Central memory CD8-positive, alpha-beta T cell (primary cell): ENCODE results near the gene F12.

Source experiments
- ATAC-seq: fragments of 150-1000 bp; cut with Tn5 transposase; replicated peaks from 2 replicates; pipeline ENCODE4 v1.10.0; 2022; ENCODE audit warnings: mild to moderate bottlenecking, moderate FRiP score, moderate number of reproducible peaks; ENCODE audit not compliant: poor library complexity, severe bottlenecking; ENCODE audit errors: extremely low read depth
- DNase-seq, 2 donors: peaks; one replicate each; pipeline ENCODE4 v3.0.0; 2021; ENCODE audit warnings: low spot score in 2 of 2
- H3K27ac Mint-ChIP-seq: one replicate; pipeline ENCODE4 v1.8.0; 2022; ENCODE audit warnings: low read depth, mild to moderate bottlenecking, moderate library complexity, mixed read lengths
- H3K27me3 Mint-ChIP-seq: one replicate; pipeline ENCODE4 v1.8.0; 2022; ENCODE audit warnings: mixed read lengths
- H3K36me3 Mint-ChIP-seq: one replicate; pipeline ENCODE4 v1.8.0; 2022; ENCODE audit warnings: mild to moderate bottlenecking, moderate library complexity, mixed read lengths; ENCODE audit not compliant: insufficient read depth
- H3K4me1 Mint-ChIP-seq: one replicate; pipeline ENCODE4 v1.8.0; 2022; ENCODE audit warnings: mixed read lengths
- H3K4me3 Mint-ChIP-seq: one replicate; pipeline ENCODE4 v1.8.0; 2022; ENCODE audit warnings: mild to moderate bottlenecking, moderate library complexity, mixed read lengths
- H3K9me3 Mint-ChIP-seq: one replicate; pipeline ENCODE4 v1.8.0; 2022; ENCODE audit warnings: mixed read lengths

F12 gene

GRCh38 chr5:177433658-177434217 lies 24.4 kb upstream of the F12 start:
- Mint-ChIP-seq H3K4me3 (peak overlapping the region; percentile 80), H3K27ac (peak overlapping the region; percentile 51), H3K4me1 (peaks cover 60% of the 10 kb centered on the region), H3K27me3 (no peaks in the 10 kb centered on the region), H3K9me3 (no peaks in the 10 kb centered on the region), H3K36me3 (peaks cover 87% of the 10 kb centered on the region)
- DNase-seq (no peak), ATAC-seq (no peak)

GRCh38 chr5:177432839-177433657 lies 23.7 kb upstream of the F12 start:
- no peaks in the 10 kb centered on the region for H3K27me3 Mint-ChIP-seq
- H3K9me3 Mint-ChIP-seq = no peaks in the 10 kb centered on the region
- peak overlapping the region; percentile 51 for H3K27ac Mint-ChIP-seq
- no peak for DNase-seq
- ATAC-seq = no peak
- H3K36me3 Mint-ChIP-seq = peaks cover 80% of the 10 kb centered on the region
- peaks cover 60% of the 10 kb centered on the region for H3K4me1 Mint-ChIP-seq
- peak overlapping the region; percentile 80 for H3K4me3 Mint-ChIP-seq

- DNase-seq (no peak), ATAC-seq (no peak)
- H3K9me3 Mint-ChIP-seq = no peaks in the 10 kb centered on the region
- peaks cover 73% of the 10 kb centered on the region for H3K36me3 Mint-ChIP-seq
- H3K27ac Mint-ChIP-seq = peak overlapping the region; percentile 93
- H3K4me3 Mint-ChIP-seq = peak overlapping the region; percentile 80
- peaks cover 56% of the 10 kb centered on the region for H3K4me1 Mint-ChIP-seq
- H3K27me3 Mint-ChIP-seq = no peaks in the 10 kb centered on the region
Measured at GRCh38 chr5:177432143-177432838, 22.9 kb upstream of the F12 start.

GRCh38 chr5:177431317-177432142 lies 22.2 kb upstream of the F12 start:
- H3K4me3 Mint-ChIP-seq = peak overlapping the region; percentile 80
- peaks cover 67% of the 10 kb centered on the region for H3K36me3 Mint-ChIP-seq
- no peaks in the 10 kb centered on the region for H3K27me3 Mint-ChIP-seq
- peak; percentile 56 to 76 for DNase-seq
- H3K4me1 Mint-ChIP-seq = peaks cover 49% of the 10 kb centered on the region
- no peaks in the 10 kb centered on the region for H3K9me3 Mint-ChIP-seq
- peak; percentile 55 for ATAC-seq
- H3K27ac Mint-ChIP-seq = peak overlapping the region; percentile 93

- Mint-ChIP-seq H3K9me3 (no peaks in the 10 kb centered on the region), H3K36me3 (peaks cover 69% of the 10 kb centered on the region), H3K27me3 (no peaks in the 10 kb centered on the region)
Measured at GRCh38 chr5:177430972-177431316, 21.6 kb upstream of the F12 start.

GRCh38 chr5:177430140-177430951 lies 21.0 kb upstream of the F12 start:
- Mint-ChIP-seq H3K36me3 (peaks cover 69% of the 10 kb centered on the region), H3K27ac (peak overlapping the region; percentile 93), H3K4me3 (peak overlapping the region; percentile 80), H3K27me3 (no peaks in the 10 kb centered on the region), H3K9me3 (no peaks in the 10 kb centered on the region), H3K4me1 (peaks cover 54% of the 10 kb centered on the region)
- DNase-seq (no peak), ATAC-seq (no peak)

More at GRCh38 chr5:177430972-177431316, 21.6 kb upstream of the F12 start:
- ATAC-seq (no peak), DNase-seq (no peak)
- H3K4me3 Mint-ChIP-seq = peak overlapping the region; percentile 80
- H3K27ac Mint-ChIP-seq = peak overlapping the region; percentile 93
- H3K4me1 Mint-ChIP-seq = peaks cover 49% of the 10 kb centered on the region

GRCh38 chr5:177429248-177430040 lies 20.1 kb upstream of the F12 start:
- peak overlapping the region; percentile 80 for H3K4me3 Mint-ChIP-seq
- peaks cover 61% of the 10 kb centered on the region for H3K36me3 Mint-ChIP-seq
- DNase-seq (peak; percentile 52 to 72), ATAC-seq (peak; percentile 5)
- no peaks in the 10 kb centered on the region for H3K9me3 Mint-ChIP-seq
- peaks cover 61% of the 10 kb centered on the region for H3K4me1 Mint-ChIP-seq
- H3K27me3 Mint-ChIP-seq = no peaks in the 10 kb centered on the region
- peak overlapping the region; percentile 93 for H3K27ac Mint-ChIP-seq

GRCh38 chr5:177428574-177429217 lies 19.3 kb upstream of the F12 start:
- DNase-seq = no peak
- Mint-ChIP-seq H3K4me3 (peak overlapping the region; percentile 80), H3K27ac (peak overlapping the region; percentile 93), H3K36me3 (peaks cover 54% of the 10 kb centered on the region), H3K9me3 (no peaks in the 10 kb centered on the region), H3K4me1 (peaks cover 59% of the 10 kb centered on the region), H3K27me3 (no peaks in the 10 kb centered on the region)
- ATAC-seq = no peak

- Mint-ChIP-seq H3K4me3 (peak overlapping the region; percentile 80), H3K9me3 (no peaks in the 10 kb centered on the region), H3K4me1 (peaks cover 59% of the 10 kb centered on the region), H3K27ac (peak overlapping the region; percentile 93), H3K27me3 (no peaks in the 10 kb centered on the region), H3K36me3 (peaks cover 48% of the 10 kb centered on the region)
- DNase-seq = no peak
- ATAC-seq = no peak
Measured at GRCh38 chr5:177427919-177428573, 18.7 kb upstream of the F12 start.

- Mint-ChIP-seq H3K27me3 (no peaks in the 10 kb centered on the region), H3K27ac (peak overlapping the region; percentile 61), H3K4me1 (peaks cover 59% of the 10 kb centered on the region), H3K9me3 (no peaks in the 10 kb centered on the region), H3K36me3 (peaks cover 43% of the 10 kb centered on the region), H3K4me3 (peak overlapping the region; percentile 80)
- ATAC-seq (no peak), DNase-seq (no peak)
Measured at GRCh38 chr5:177427211-177427822, 18.0 kb upstream of the F12 start.
